ENCODE data around the gene CRACR2B.

CRACR2B gene

DNA sequence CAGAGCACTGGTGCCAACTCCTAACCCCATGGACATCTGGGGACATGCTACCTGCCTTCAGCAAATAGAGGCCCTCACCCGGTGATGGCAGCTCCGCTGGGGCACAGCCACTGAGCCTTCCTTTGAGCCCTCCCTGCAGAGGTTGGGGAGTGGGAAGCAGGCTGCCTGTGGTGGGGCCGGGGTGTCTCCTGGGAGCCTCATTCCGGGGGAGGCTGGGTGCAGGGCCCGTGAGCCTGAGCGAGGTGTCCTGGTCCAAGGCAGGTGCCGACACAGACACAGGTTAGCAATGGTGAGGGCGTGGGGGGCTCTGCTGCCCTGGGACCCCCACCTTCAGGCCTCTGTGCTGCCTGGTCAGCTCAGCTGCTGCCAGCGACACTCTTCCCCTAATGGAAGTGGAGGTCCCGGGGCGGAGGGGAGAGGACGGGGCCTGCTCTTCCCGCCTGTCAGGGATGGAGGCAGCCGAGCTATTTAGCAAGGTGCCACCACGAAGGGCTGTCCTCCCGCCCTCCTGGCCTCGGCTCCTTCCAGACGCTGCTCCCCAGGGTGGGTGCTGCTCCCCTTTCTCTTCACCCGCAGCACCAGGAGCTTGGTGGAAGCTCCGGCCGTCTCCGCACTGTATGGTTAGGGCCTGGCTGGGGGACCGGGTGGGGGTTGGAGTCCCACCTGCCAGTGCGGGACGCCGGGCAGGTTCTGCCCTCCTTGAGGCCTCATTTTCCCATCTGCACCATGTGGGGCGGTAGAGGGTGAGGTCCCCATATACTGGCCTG lies 26.1 kb downstream of the CRACR2B start:
- no peak for DNase-seq (ENCODE audit: low read depth in 2 of 2)

DNA sequence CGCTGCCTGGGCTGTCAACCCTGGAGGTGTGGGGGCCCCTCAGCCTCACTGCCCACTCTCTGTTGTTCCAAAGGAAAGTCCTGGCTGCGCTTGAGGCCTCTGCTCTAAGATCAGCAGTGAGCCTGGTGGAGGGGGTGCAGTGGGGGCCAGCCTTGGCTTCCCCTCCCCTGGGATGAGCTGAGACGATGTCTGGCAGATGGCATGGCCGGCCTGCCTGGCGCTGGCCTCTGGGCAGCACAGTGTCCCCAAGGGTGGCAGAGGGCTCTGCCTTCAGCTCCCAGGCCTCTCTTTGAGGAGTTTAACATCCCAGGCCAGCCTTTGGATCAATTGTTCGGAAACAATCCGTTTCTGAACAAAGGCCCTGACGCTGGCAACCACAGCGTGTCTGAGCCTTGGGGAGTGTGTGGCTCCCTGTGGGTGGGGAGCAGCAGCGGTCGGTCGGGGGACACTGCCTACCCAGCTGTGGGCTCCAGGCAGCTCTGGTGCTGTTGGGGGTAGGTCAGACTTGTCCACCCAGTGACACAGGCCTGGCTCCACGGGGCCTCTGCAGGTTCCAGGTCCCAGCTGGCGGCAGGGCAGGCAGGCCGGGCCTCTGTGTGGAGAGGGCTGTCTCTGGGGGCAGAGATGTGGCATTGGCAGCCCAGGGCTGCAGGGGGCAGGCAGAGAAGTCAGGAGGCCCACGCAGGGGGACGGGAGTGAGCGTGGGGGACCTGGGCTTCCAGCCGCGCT lies 27.0 kb downstream of the CRACR2B start:
- DNase-seq (ENCODE audit: low read depth in 2 of 2), result no peak

DNA sequence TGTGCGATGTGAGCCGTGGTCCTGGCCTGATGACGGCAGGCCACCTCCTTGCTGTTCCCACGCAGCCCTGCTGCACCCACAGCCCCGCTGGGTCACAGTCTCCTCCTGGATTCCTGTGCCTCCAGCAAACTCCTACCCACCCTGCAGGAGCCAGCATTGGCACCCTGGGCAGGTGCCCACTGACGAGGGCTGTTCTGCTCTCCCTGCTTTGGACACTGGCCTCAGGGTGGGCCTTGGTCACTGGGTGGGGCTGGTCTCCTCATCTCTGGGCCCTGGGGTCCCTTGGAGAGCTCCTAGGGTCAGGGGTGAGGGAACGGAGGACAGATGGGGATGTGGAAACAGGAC lies 27.6 kb downstream of the CRACR2B start:
- DNase-seq (ENCODE audit: low read depth in 2 of 2), result no peak

DNA sequence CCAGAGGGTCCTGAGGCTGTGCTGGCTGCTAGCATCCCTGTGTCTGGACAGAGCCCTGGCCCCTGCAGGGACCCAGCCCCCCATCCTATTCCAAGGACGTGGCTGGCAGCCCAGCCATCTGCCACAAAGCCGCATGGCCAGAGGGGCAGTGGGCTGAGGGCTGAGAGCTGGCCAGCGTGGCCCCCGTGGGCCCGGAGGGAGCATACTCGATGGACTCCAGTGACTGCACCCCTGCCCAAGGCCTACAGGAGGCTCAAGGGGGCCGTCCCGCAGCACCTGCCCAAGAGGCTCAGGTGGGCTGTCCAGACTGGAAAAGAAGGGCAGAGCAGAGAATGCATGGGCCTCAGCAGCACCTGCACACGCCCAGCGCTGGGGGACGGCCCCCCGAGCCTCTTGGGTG lies 28.1 kb downstream of the CRACR2B start:
- DNase-seq (ENCODE audit: low read depth in 2 of 2), result no peak

DNA sequence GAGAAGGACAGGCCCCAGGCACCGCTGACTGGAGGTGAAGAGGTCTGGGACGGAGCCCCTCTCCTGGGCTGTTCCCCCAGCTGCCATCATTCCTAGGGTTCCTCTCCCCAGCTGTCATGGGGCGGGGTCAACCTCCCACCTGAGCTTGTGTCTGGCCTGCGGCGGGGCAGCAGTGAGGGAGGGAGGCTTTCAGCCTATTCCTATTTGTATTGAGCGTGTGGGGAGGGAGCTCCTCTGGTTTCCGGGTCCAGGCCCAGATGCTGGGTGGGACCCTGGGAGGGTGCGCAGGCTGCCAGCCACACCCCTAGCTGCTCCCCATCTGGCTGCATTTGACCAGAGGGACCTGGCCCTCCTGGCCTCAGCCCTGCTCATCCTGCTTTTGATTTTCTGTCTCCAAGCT lies 28.7 kb downstream of the CRACR2B start:
- no peak for DNase-seq (ENCODE audit: low read depth in 2 of 2)

DNA sequence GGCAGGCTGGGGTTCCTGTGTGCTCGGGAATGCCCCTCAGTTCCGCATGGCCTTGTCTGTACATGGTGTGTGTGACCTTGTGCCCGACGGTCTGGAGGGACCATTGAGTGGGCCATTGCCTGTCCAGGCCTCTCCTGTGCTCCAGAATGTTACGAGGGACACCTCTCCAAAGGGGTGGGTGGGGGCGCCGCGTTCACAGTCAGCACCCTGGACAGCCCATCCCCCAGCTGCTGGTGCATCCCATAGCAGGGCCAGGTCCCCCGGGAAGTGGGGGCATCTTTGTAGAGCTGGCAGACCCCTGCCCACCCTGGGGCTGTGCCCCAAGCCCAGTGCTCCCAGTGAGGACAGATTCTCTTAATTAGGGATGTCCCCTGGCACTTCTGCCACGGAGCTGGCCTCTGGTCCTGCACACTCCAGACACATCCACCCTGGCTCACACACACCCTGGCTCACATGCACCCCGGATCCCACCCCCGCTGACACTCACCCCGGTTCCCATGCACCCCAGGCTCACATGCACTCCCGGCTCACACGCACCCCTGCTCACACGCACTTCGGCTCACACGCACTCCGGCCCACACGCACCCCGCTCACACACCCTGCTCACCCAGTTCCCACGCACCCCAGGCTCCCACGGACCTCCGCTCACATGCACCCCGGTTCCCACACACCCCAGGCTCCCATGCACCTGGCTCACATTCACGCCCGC lies 30.5 kb downstream of the CRACR2B start:
- DNase-seq (ENCODE audit: low read depth in 2 of 2), result no peak

DNA sequence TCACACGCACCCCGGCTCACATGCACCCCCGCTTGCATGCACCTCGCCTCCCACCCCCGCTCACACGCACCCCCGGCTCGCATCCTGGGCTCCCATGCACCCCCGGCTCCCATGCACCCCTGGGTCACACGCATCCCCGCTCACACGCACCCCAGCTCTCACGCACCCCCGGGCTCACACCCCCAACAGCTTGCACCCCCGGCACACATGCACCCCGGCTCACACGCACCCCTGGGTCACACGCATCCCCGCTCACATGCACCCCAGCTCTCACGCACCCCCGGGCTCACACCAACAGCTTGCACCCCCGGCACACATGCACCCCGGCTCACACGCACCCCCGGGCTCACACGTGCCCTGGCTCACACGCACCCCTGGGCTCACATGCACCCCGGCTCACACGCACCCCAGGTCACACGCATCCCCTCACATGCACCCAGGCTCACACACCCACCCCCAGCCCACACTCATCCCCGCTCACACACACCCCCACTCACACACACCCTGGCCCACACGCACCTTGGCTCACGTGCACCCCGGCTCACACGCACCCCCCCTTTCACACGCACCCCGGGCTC lies 31.1 kb downstream of the CRACR2B start:
- no peak for DNase-seq (ENCODE audit: low read depth in 2 of 2)

DNA sequence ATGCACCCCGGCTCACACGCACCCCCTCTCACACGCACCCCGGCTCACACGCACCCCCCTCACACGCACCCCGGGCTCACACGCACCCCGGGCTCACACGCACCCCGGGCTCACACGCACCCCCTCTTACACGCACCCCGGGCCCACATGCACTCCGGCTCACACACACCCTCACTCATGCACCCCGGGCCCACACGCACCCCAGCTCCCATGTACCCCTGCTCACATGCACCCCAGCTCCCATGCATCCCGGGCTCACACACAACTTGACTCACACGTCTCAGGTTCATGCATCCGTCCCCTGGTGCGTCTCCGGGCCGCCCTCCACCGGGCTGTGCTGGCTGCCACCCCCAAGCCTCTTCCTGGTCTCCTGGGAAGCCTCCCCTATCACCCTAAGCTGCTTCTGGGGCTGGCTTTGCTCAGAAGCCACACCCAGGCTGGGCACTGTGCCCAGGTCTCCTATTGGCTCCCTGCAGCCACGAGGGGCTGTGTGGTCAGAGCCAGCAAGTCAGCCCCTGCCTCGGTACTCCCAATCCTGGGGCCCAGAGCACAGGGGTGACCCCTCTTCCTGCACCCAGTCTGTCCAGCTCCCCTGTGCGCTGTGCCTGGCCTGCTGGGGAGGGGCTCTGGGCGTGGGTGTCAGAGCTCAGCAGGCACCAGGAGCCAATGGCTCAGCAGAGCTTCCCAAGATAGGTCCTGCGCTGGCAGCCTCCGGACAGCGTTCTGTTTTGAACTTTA lies 31.8 kb downstream of the CRACR2B start:
- DNase-seq (ENCODE audit: low read depth in 2 of 2), result no peak

DNA sequence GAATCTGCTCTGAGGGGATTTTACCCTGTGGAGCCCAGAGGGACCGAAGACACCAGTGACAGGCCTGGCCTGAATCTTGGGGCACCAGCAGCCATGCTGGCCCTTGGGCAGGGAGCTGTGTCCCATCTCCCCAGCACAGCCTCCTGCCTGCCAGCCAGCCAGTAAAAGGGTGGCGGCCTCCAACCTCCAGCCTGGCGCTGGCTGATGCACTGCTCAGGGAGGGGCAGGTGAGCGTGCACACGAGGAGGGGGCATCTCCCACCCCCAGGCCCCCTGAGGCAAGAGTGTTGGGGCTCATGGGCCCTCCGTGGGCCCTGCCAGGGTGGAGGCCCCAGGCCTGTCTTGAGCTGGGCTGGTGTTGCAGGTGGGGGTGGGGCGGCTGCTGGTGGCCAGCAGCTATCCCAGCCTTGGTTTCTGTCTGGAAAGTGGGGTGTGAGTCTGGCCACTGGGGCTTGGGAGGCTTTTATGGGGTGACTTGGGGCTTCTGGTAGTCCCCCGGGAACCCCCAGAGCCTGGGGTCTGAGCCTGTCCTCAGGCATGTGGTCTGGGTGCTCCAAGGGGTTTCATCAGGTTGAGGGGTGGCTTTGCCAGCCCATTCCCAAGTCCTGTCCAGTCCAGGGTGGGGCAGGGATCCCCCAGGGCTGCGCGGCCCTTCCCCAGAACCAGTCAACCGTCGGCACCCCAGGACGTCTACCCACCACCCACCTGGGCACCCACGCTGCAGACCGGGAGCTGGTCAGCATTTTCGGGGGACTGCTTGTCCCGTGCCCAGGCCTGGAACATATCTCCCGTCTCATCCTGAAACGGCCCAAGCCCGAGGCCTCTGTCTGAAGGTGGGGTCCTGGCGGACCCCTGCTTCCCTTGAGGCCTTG lies 32.8 kb downstream of the CRACR2B start:
- DNase-seq (ENCODE audit: low read depth in 2 of 2), result no peak

DNA sequence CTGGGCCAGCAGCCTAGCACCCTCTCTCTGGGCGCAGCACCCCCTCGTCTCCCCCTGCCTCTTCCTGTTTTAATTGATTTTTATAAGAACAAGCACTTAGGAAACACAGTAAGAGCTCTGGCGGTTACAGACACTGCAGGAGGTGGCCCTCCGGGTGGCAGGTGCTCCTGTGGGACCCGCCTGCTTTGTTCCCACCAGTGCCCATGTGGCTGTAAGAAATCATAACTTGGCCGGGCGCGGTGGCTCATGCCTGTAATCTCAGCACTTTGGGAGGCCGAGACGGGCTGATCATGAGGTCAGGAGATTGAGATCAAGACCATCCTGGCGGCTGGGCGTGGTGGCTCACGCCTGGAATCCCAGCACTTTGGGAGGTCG lies 33.4 kb downstream of the CRACR2B start:
- no peak for DNase-seq (ENCODE audit: low read depth in 2 of 2)

DNA sequence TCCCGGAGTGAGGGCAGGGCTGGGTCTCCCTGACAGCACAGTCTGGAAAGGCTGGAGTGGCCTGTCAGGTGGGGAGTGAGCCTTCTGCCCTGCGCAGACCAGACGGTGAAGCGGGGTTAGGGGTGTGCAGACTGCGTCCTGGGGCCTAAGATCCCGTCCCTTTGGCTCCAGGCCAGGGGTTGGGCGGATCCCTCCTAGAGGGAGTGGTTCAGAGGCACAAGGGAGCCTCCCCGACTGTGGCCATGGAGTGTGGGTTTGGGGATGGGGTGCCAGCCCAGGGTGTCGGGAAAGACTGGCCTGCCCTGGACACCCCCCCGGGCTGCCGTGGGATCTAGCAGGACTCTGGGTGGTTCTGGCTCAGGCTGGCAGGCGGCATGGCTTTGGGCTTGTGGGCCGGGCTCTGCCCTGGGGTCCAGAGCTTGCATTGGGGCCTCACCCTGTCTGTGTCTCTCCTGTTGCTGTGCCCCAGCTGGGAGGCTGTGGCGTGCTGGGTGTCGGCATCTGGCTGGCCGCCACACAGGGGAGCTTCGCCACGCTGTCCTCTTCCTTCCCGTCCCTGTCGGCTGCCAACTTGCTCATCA lies 34.5 kb downstream of the CRACR2B start:
- no peak for DNase-seq (ENCODE audit: low read depth in 2 of 2)

DNA sequence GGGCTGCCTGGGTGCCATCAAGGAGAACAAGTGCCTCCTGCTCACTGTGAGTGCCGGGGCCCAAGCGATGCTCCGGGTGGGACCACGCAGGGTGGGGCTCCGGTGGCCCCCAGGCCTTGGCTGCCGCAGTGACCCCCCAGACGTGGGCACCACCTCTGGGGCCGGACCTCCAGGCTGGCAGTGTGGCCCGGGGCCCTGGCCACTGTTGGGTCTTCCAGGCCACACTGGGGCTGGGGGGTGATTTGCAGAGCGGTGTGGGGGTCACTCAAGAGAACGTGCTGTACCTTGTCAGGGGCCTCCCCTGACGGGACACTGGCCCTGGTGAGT lies 34.9 kb downstream of the CRACR2B start:
- no peak for DNase-seq (ENCODE audit: low read depth in 2 of 2)

DNA sequence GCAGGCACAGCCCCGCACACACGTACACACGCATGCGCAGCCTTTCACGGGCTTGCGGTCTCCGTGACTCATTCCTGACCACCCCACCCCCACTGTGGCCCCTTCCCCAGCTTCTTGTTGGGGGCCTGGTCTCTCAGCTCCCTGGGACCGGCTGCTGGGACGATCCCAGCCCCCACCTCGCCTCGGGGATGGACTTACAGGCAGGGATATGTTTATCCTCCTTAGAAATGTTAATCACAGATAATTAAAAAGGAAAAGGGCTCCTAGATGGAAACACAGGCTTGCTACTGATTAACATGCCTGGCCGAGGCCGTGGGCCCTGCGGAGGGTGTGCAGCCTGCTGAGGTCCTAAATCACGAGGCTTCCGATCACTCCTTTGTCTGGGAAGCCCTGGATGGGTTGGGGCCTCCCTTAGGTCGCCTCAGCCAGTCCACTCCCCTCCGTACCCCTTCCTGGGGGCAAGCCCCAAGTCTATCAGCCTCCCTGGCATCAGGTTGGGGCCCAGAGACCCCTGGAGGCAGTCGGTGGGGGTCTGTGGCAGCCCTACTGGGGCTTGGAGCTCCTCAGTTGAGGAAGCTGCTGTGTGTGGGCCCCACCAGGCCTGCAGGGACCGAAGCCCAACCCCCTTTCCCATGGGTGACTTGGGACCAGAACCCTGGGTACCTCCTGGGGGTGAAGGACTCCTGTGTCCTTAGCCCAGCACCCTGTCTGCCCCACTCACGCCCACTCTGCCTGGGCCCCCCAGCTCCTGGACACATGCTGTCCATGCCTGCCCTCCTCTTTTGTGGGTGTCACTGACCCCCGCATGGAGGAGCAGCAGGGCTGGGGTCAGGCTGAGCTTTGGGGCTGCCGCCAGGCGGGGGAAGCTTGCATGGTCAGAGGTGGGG lies 35.5 kb downstream of the CRACR2B start:
- DNase-seq (ENCODE audit: low read depth in 2 of 2), result no peak

DNA sequence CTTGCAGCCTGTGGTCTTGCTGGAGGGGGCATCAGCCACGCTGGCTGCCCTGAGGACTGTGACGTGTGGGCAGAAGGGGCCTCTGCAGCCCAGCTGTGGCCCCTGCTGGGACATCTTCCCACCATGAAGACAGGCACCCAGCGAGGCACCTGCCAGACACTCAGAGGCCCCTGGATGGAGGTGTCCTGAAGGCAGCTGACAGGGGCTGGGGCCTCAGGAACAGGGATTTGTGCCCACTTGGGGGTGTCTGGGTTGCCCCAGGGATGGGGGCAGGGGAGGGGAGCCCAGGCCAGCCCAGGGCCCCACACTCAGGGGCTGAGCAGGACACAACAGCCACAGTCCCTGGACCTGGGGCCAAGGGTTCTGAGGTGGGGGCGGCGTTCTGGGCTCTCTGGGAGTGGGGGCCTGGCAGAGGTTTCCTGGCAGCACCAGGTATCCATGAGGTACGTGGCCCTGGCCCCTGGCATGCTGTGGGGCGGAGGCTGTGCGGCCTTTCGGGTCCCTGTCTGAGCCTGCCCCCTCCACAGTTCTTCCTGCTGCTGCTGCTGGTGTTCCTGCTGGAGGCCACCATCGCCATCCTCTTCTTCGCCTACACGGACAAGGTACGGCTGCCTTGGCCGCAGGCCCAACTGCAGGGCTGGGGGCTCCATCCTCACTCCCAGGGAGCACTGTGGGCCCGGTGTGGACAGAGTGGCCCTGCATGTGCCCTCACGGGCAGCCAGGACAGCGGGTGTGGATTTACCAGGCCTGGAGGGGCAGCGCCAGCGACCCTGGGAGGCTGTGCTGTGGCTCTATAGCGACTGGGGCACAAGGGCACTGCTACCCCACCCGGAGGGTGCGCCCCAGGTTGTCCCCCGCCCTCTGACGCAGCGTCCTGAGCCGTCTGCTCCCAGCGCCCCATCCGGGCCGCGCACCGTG lies 36.5 kb downstream of the CRACR2B start:
- DNase-seq (ENCODE audit: low read depth in 2 of 2), result no peak

DNA sequence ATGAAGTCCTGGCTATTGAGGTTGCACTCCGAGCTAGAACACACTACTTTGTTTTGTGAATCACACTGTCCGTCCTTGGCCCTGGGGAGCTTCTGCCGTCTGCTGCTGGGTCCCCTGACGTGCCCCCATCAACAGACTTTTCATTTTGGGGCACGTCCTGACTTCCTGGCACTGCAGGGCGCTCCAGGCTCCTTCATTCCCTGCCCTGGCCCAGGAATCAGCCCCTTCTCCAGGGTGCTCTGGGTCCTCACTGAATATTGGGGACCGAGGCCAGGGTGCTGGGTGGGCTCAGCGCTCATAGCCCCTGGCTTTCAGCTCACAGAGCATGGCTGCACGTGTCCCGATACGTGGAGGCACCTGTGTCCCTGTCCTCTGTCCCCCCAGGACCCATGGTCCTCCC lies 37.2 kb downstream of the CRACR2B start:
- no peak for DNase-seq (ENCODE audit: low read depth in 2 of 2)

DNA sequence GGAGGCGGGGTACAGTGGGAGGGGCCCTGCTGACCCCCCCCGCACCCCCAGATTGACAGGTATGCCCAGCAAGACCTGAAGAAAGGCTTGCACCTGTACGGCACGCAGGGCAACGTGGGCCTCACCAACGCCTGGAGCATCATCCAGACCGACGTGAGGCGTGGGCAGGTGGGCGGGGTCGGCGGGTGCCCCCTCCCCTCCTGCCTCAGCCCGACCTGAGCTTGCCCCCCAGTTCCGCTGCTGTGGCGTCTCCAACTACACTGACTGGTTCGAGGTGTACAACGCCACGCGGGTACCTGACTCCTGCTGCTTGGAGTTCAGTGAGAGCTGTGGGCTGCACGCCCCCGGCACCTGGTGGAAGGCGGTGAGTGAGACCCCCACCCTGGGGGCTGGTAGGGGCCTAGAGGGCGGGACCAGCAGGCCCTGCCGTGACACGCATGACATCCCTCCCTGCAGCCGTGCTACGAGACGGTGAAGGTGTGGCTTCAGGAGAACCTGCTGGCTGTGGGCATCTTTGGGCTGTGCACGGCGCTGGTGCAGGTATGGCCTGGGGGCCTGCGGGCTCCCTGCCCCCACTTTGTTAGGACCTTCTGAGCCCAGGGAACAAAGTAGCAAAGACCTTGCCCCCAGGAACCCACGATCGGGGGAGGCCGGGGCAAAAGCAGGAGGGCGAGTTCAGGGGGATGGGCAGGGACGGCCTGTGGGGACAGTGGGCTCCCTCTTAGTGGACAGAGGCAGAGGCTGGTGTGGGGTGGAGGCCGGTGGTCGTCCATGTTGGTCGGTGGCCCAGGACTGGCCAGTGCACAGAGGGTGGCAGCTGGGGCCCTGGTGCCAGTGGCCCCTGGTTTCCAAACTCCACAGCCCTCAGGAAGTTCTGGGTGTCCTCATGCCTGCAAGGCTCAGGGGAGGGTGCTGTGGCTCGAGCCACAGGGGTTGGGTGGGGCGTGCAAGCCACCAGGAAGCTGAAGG lies 38.0 kb downstream of the CRACR2B start:
- no peak for DNase-seq (ENCODE audit: low read depth in 2 of 2)

DNA sequence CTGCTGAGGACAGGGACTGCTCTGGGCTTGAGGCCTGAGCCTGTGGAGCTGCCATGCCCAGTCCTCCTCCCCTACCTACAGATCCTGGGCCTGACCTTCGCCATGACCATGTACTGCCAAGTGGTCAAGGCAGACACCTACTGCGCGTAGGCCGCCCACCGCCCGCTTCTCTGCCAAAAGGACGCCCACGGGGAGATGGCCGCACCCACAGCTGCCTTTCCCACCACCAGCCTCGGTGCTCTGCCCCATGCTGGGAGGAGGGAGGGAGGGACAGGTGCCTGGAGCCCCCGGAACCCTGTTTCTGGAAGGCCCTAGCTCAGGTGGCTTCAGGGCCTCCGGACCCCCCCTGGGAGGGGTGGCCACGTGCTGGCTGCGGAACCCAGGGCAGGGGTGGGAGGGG lies 38.8 kb downstream of the CRACR2B start:
- DNase-seq (ENCODE audit: low read depth in 2 of 2), result no peak

All from activated CD8-positive, alpha-beta memory T cell treated with anti-CD3 and anti-CD28 coated beads for 4 hours (primary cell).